Activated CD4-positive, alpha-beta T cell treated with anti-CD3 and anti-CD28 coated beads for 36 hours (primary cell): ENCODE results near the gene TFF2. TPM values are rescaled to one million over a fixed set of nuclear protein-coding genes. Genes with fewer than 3 reads are reported as not detected.

Experiments used
- ATAC-seq: fragments of 200-7000 bp; cut with Tn5 transposase; one replicate; pipeline ENCODE4 v1.10.0; 2021; ENCODE audit warnings: mild to moderate bottlenecking, moderate library complexity
- CTCF ChIA-PET: fragments of 350-600 bp; sonication (Branson Sonifier 250); formaldehyde crosslinking; loops from one replicate; lab custom pipeline; 2021; ENCODE audit warnings: antibody characterized with exemption; lab: Charles Lee
- POLR2A ChIA-PET: fragments of 350-600 bp; sonication (Branson Sonifier 250); formaldehyde crosslinking; loops from one replicate; lab custom pipeline; 2021; ENCODE audit warnings: antibody characterized with exemption, inconsistent platforms; lab: Charles Lee
- DNase-seq: peaks from one replicate; pipeline ENCODE4 v3.0.0-alpha.2; 2020
- H3K27ac Mint-ChIP-seq: one replicate; pipeline ENCODE4 v1.8.0; 2021; ENCODE audit warnings: mixed read lengths
- H3K27me3 Mint-ChIP-seq: one replicate; pipeline ENCODE4 v1.8.0; 2021; ENCODE audit warnings: mixed read lengths
- H3K36me3 Mint-ChIP-seq: one replicate; pipeline ENCODE4 v1.8.0; 2021; ENCODE audit warnings: low read depth, mixed read lengths
- H3K4me1 Mint-ChIP-seq: one replicate; pipeline ENCODE4 v1.8.0; 2021; ENCODE audit warnings: mixed read lengths
- H3K4me3 Mint-ChIP-seq: one replicate; pipeline ENCODE4 v1.8.0; 2021; ENCODE audit warnings: mild to moderate bottlenecking, moderate library complexity, mixed read lengths
- H3K9me3 Mint-ChIP-seq: one replicate; pipeline ENCODE4 v1.8.0; 2021; ENCODE audit warnings: low read depth, mixed read lengths
- intact Hi-C, 2 experiments: fragments of 100-400 bp; cut with DNase I in 1 of 2; cut with micrococcal nuclease in 1 of 2; formaldehyde crosslinking; loops; one replicate each; pipeline versions ENCODE4 v1.14.2 to v1.15.1; 2022 to 2024; cut with DNase I, micrococcal nuclease
- total RNA-seq, 2 experiments: library from RNA; stranded (reverse); gene quantifications; one replicate each; pipeline ENCODE4 v1.2.3, GENCODE V29; 2021

The TFF2 gene
- total RNA-seq, 2 experiments from 2014 or later = not detected

- ATAC-seq = no peak
- intact Hi-C loops = loop anchor here in 1 of 2 experiments (10.0 kb wide), 1 partner anchor 482 kb away; no protein-coding TSS in a partner anchor
- Mint-ChIP-seq H3K27me3 (peaks cover 2% of the 10 kb centered on the region), H3K9me3 (peaks cover 13% of the 10 kb centered on the region), H3K4me1 (peaks cover 4% of the 10 kb centered on the region), H3K4me3 (no peak overlapping the region), H3K27ac (no peak overlapping the region), H3K36me3 (no peaks in the 10 kb centered on the region)
- CTCF ChIA-PET = interaction anchor here (0.6 kb wide), 2 partner anchors 23 to 125 kb away, joined by 3 read pairs; no protein-coding TSS in a partner anchor
- POLR2A ChIA-PET = no interaction called here
- DNase-seq = no peak
These were observed 18.1 kb downstream of the TFF2 start for GRCh38 chr21:42332557-42333317.

GRCh38 chr21:42331660-42332059, 19.1 kb downstream of the TFF2 start:
- CTCF ChIA-PET = no interaction called here
- ATAC-seq = no peak
- no peaks in the 10 kb centered on the region for H3K36me3 Mint-ChIP-seq
- no peak overlapping the region for H3K27ac Mint-ChIP-seq
- DNase-seq = no peak
- peaks cover 13% of the 10 kb centered on the region for H3K9me3 Mint-ChIP-seq
- no peak overlapping the region for H3K4me3 Mint-ChIP-seq
- peaks cover 2% of the 10 kb centered on the region for H3K27me3 Mint-ChIP-seq
- H3K4me1 Mint-ChIP-seq = no peaks in the 10 kb centered on the region
- POLR2A ChIA-PET = no interaction called here
- intact Hi-C loops = loop anchor here in 1 of 2 experiments (10.0 kb wide), 1 partner anchor 483 kb away; no protein-coding TSS in a partner anchor

GRCh38 chr21:42330380-42331371, 20.1 kb downstream of the TFF2 start:
- ChIA-PET CTCF (interaction anchor here (0.7 to 1.0 kb wide), 2 partner anchors 7 to 120 kb away, joined by 3 to 6 read pairs; no protein-coding TSS in a partner anchor), POLR2A (no interaction called here)
- peaks cover 13% of the 10 kb centered on the region for H3K9me3 Mint-ChIP-seq
- no peak for ATAC-seq
- no peak overlapping the region for H3K4me3 Mint-ChIP-seq
- intact Hi-C loops = loop anchor here in 1 of 2 experiments (10.0 kb wide), 1 partner anchor 484 kb away; no protein-coding TSS in a partner anchor
- no peak for DNase-seq
- H3K4me1 Mint-ChIP-seq = no peaks in the 10 kb centered on the region
- no peaks in the 10 kb centered on the region for H3K27me3 Mint-ChIP-seq
- H3K36me3 Mint-ChIP-seq = no peaks in the 10 kb centered on the region
- no peak overlapping the region for H3K27ac Mint-ChIP-seq

- H3K27me3 Mint-ChIP-seq = peaks cover 5% of the 10 kb centered on the region
- CTCF ChIA-PET = interaction anchor here (0.9 to 4.2 kb wide), 3 partner anchors 12 to 61 kb away, joined by 3 to 22 read pairs (median 6); no protein-coding TSS in a partner anchor
- ATAC-seq (no peak), DNase-seq (no peak)
- POLR2A ChIA-PET = no interaction called here
- H3K9me3 Mint-ChIP-seq = no peaks in the 10 kb centered on the region
- H3K36me3 Mint-ChIP-seq = no peaks in the 10 kb centered on the region
- no peak overlapping the region for H3K27ac Mint-ChIP-seq
- no peaks in the 10 kb centered on the region for H3K4me1 Mint-ChIP-seq
- intact Hi-C loops = no loop called here
- H3K4me3 Mint-ChIP-seq = no peak overlapping the region
These were observed 25.9 kb downstream of the TFF2 start for GRCh38 chr21:42324896-42325295.

GRCh38 chr21:42321845-42322244, 28.9 kb downstream of the TFF2 start:
- ChIA-PET CTCF (interaction anchor here (0.6 to 4.2 kb wide), 2 partner anchors 15 to 1601 kb away, joined by 3 to 22 read pairs; no protein-coding TSS in a partner anchor), POLR2A (no interaction called here)
- intact Hi-C loops = no loop called here
- Mint-ChIP-seq H3K36me3 (no peaks in the 10 kb centered on the region), H3K27me3 (peaks cover 5% of the 10 kb centered on the region), H3K27ac (no peak overlapping the region), H3K4me3 (no peak overlapping the region), H3K9me3 (no peaks in the 10 kb centered on the region), H3K4me1 (peaks cover 5% of the 10 kb centered on the region)
- DNase-seq (no peak), ATAC-seq (no peak)

- Mint-ChIP-seq H3K4me1 (peaks cover 5% of the 10 kb centered on the region), H3K27ac (no peak overlapping the region), H3K4me3 (no peak overlapping the region), H3K27me3 (peaks cover 5% of the 10 kb centered on the region), H3K36me3 (no peaks in the 10 kb centered on the region), H3K9me3 (no peaks in the 10 kb centered on the region)
- intact Hi-C loops = no loop called here
- CTCF ChIA-PET = no interaction called here
- ATAC-seq (no peak), DNase-seq (no peak)
- POLR2A ChIA-PET = no interaction called here
These were observed 29.6 kb downstream of the TFF2 start for GRCh38 chr21:42321231-42321630.

- DNase-seq (no peak), ATAC-seq (no peak)
- H3K9me3 Mint-ChIP-seq = no peaks in the 10 kb centered on the region
- no peaks in the 10 kb centered on the region for H3K36me3 Mint-ChIP-seq
- no peak overlapping the region for H3K4me3 Mint-ChIP-seq
- POLR2A ChIA-PET = no interaction called here
- CTCF ChIA-PET = interaction anchor here (0.7 to 0.9 kb wide), 2 partner anchors 21 to 396 kb away, joined by 3 to 4 read pairs; no protein-coding TSS in a partner anchor
- H3K27ac Mint-ChIP-seq = no peak overlapping the region
- H3K4me1 Mint-ChIP-seq = peaks cover 5% of the 10 kb centered on the region
- peaks cover 5% of the 10 kb centered on the region for H3K27me3 Mint-ChIP-seq
- intact Hi-C loops = no loop called here
These were observed 30.0 kb downstream of the TFF2 start for GRCh38 chr21:42320791-42321190.

GRCh38 chr21:42319851-42320572, 30.8 kb downstream of the TFF2 start:
- Mint-ChIP-seq H3K27me3 (peaks cover 5% of the 10 kb centered on the region), H3K36me3 (no peaks in the 10 kb centered on the region), H3K4me1 (peaks cover 5% of the 10 kb centered on the region), H3K9me3 (no peaks in the 10 kb centered on the region), H3K4me3 (no peak overlapping the region), H3K27ac (no peak overlapping the region)
- DNase-seq (no peak), ATAC-seq (no peak)
- POLR2A ChIA-PET = no interaction called here
- CTCF ChIA-PET = interaction anchor here (0.6 to 1.5 kb wide), 4 partner anchors 10 to 395 kb away, joined by 3 to 6 read pairs (median 4); no protein-coding TSS in a partner anchor
- intact Hi-C loops = no loop called here

GRCh38 chr21:42319376-42319775, 31.4 kb downstream of the TFF2 start:
- ChIA-PET CTCF (interaction anchor here (1.1 to 1.5 kb wide), 2 partner anchors 9 to 135 kb away, joined by 5 to 6 read pairs; no protein-coding TSS in a partner anchor), POLR2A (no interaction called here)
- peaks cover 5% of the 10 kb centered on the region for H3K27me3 Mint-ChIP-seq
- no peak for DNase-seq
- H3K36me3 Mint-ChIP-seq = no peaks in the 10 kb centered on the region
- H3K9me3 Mint-ChIP-seq = no peaks in the 10 kb centered on the region
- H3K27ac Mint-ChIP-seq = no peak overlapping the region
- peaks cover 5% of the 10 kb centered on the region for H3K4me1 Mint-ChIP-seq
- H3K4me3 Mint-ChIP-seq = no peak overlapping the region
- peak; percentile 19 for ATAC-seq
- intact Hi-C loops = no loop called here

GRCh38 chr21:42317826-42318746, 32.7 kb downstream of the TFF2 start:
- DNase-seq = no peak
- H3K4me3 Mint-ChIP-seq = no peak overlapping the region
- H3K36me3 Mint-ChIP-seq = no peaks in the 10 kb centered on the region
- ChIA-PET POLR2A (no interaction called here), CTCF (interaction anchor here (1.1 to 1.5 kb wide), 3 partner anchors 8 to 149 kb away, joined by 3 to 6 read pairs (median 5); no protein-coding TSS in a partner anchor)
- no peak overlapping the region for H3K27ac Mint-ChIP-seq
- H3K9me3 Mint-ChIP-seq = no peaks in the 10 kb centered on the region
- intact Hi-C loops = no loop called here
- ATAC-seq = no peak
- peaks cover 2% of the 10 kb centered on the region for H3K27me3 Mint-ChIP-seq
- H3K4me1 Mint-ChIP-seq = peaks cover 5% of the 10 kb centered on the region
